Heart left ventricle (tissue), 16 donors: ENCODE measurements around the gene ZNF444. TPM values are rescaled to one million over a fixed set of nuclear protein-coding genes. Genes with fewer than 3 reads are reported as not detected.

Experiments used
- ATAC-seq, 4 donors: fragments of 200-7000 bp; cut with Tn5 transposase; one replicate each; pipeline ENCODE4 v1.9.1; 2020 to 2022; ENCODE audit warnings: moderate library complexity in 4 of 4, mild to moderate bottlenecking in 3 of 4, moderate number of reproducible peaks in 1 of 4
- DNase-seq, 5 donors: peaks; one replicate each; pipeline ENCODE4 v3.0.0-alpha.2; 2020
- H3K27ac ChIP-seq, 12 donors: fragments of 200-600 bp; sonication (generic) in 4 of 12; one replicate each; pipeline versions ENCODE4 v1.5.0 to v1.8.0; 2016 to 2022; ENCODE audit warnings: mild to moderate bottlenecking in 2 of 12
- H3K27me3 ChIP-seq, 9 donors: fragments of 200-600 bp; sonication (generic) in 2 of 9; one replicate each; pipeline versions ENCODE4 v1.5.1 to v1.8.0; 2016 to 2022; ENCODE audit warnings: mild to moderate bottlenecking in 3 of 9
- H3K36me3 ChIP-seq, 9 donors: fragments of 200-600 bp; sonication (generic) in 2 of 9; one replicate each; pipeline versions ENCODE4 v1.5.0 to v1.8.0; 2018 to 2022; ENCODE audit warnings: mild to moderate bottlenecking in 2 of 9
- H3K4me1 ChIP-seq, 12 donors: fragments of 200-600 bp; sonication (generic) in 4 of 12; one replicate each; pipeline versions ENCODE4 v1.5.0 to v1.8.0; 2016 to 2022; ENCODE audit warnings: mild to moderate bottlenecking in 3 of 12
- H3K4me3 ChIP-seq, 12 donors: fragments of 200-600 bp; sonication (generic) in 4 of 12; one replicate each; pipeline versions ENCODE4 v1.5.0 to v1.8.0; 2017 to 2022; ENCODE audit warnings: mild to moderate bottlenecking in 9 of 12, moderate library complexity in 4 of 12
- H3K9me3 ChIP-seq, 12 donors: fragments of 200-600 bp; sonication (generic) in 4 of 12; one replicate each; pipeline versions ENCODE4 v1.5.0 to v1.8.0; 2016 to 2022; ENCODE audit warnings: mild to moderate bottlenecking in 1 of 12
- POLR2A ChIP-seq, 2 donors: fragments of 450-650 bp; IDR thresholded peaks; one replicate each; pipeline ENCODE4 v1.6.1; 2017; ENCODE audit warnings: antibody characterized with exemption in 2 of 2, mild to moderate bottlenecking in 2 of 2, moderate library complexity in 2 of 2
- WGBS, 4 donors: extraction: QIAGEN DNeasy Blood & Tissue Kit in 2 of 4; methylation state at CpG; one replicate each; pipeline versions ENCODE4 v1.1.5 to v1.1.7; 2013 to 2018; 5-methylcytosine and 5-hydroxymethylcytosine counted together
- intact Hi-C, 10 donors: fragments of 100-400 bp; cut with DNase I; formaldehyde crosslinking; loops; one replicate each; pipeline versions ENCODE4 v1.11.1 to v1.14.2; 2022
- polyA plus RNA-seq, 2 donors: library from polyadenylated mRNA; stranded (reverse); fragments of 200-250 nt; gene quantifications; one replicate each; pipeline ENCODE4 v1.2.3, GENCODE V29; 2013
- total RNA-seq, 9 donors: library from RNA; depleted of rRNA in 2 of 9; stranded (reverse); fragments of >200 nt in 2 of 9; fragmentation: NEBNext Ultra II Directional in 3 of 9; extraction: Animal tissue kit (Norgen Biotek cat#: 25700) in 3 of 9; gene quantifications; one replicate each; pipeline versions ENCODE4 v1.1.0 to v1.2.4, GENCODE V29; 2016 to 2023
- TF ChIP-seq, protein P1 (sequence below), 12 donors: fragments of 200-600 bp; sonication (generic) in 4 of 12; IDR thresholded peaks; one replicate each; pipeline versions ENCODE4 v1.5.0 to v1.8.0; 2018 to 2022; ENCODE audit warnings: antibody characterized with exemption in 12 of 12, mild to moderate bottlenecking in 5 of 12
- donor health status: ischemic (EF 13 %, LVEDD 7.1; RV severe dilation, severe dysfunction).
- donor health status: healthy with polysubstance abuse.
- donor health status: DM: no; HTN: yes; CAD: no.
- donor health status: DM: no; HTN: no; CAD: no.
- donor health status: ischemic (EF 25% LVEDD 6.9; RV normal size, moderate dysfunction).
- donor health status: ischemic (EF 25% LVEDD 5.7; RV mildly dilated, moderate dysfunction).
- donor health status: healthy.
- donor health status: DM: yes; HTN: yes; CAD: no.
- donor health status: ischemic (EF 35%, LVEDD 5.7; RV mildly dilated, moderate dysfunction).
- donor health status: nonischemic (EF 11% LVEDD 7.7; RV severe dilation, severe dysfunction).
- donor health status: DM: yes; HTN: yes; CAD: no.
- donor health status: PGD.
- donor health status: ischemic (EF 29% LVEDD 5.4; RV normal size, mild dysfunction).
- donor health status: nonischemic (EF 23%, LVEDD 6.1; RV moderate dilation, normal function).

Gene ZNF444
- total and polyA plus RNA-seq, 11 donors = 14.8 to 35.8 (median 20.1) TPM

DNA sequence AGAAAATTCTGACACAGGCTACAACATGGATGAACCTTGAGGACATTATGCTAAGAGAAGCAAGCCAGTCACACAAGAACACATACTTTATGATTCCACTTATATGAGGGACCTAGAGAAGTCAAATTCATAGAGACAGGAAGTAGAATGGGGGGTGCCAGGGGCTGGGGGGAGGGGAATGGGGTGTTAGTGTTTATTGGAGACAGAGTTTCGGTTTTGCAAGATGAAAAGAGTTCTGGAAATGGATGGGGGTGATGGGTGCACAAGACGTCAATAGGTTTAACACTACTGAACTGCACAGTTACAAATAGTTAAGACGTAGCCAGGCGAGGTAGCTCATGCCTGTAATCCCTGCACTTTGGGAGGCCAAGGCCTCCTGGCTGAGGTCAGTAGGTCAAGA, 16.5 kb upstream of the ZNF444 start:
- no peak for ATAC-seq

DNA sequence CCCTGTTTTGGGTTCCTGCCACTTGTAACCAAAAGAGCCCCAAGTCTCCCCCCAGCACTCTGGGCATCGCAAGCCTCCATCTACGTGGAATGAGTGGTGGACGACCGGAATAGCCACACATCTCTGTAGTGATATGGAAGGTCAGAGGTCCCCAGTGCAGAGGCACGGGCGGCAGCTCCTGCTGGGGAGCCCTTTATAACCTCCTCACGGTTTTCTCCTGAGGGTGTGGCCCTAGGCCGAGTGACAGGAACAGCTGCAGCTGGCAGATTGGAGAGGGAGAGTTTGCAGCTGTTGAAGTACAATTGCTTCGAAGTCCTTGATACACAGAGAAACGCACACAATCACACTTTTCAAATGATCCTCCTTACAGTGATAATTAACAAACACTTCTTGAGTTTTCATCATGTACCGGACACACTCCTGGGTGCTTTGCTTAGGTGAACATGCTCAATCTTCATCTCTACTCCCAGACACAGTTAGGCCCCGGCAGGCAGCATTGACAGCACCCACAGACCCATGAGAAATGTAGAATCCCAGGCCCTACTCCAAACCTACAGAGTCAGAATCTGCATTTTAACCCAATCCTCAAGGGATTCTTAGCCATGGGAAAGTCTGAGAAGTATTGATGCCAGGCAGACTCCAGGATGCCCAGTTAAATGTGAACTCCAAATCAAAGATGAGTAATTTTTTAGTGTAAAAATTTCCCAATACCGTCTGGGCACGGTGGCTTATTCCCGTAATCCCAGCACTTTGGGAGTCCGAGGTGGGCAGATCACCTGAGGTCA, 15.1 kb upstream of the ZNF444 start:
- Histone ChIP-seq H3K4me3 (no peak overlapping the region), H3K9me3 (no peaks in the 10 kb centered on the region), H3K4me1 (peaks cover 0 to 7% (median 2%) of the 10 kb centered on the region in 12 donors), H3K27ac (no peak overlapping the region), H3K27me3 (no peaks in the 10 kb centered on the region), H3K36me3 (no peaks in the 10 kb centered on the region)
- no peak for TF ChIP-seq POLR2A (IDR thresholded peaks at IDR 0.05)
- intact Hi-C loops = no loop called here
- ATAC-seq (no peak), DNase-seq (peak in 1 of 5 donors; percentile 26)
- 59 to 67% (median 63%) methylated on average over 16 of the region's 16 CpGs for WGBS, 4 donors

More for the DNA sequence above, 16.5 kb upstream of the ZNF444 start:
- Histone ChIP-seq H3K27ac (no peak overlapping the region), H3K4me3 (no peak overlapping the region), H3K27me3 (no peaks in the 10 kb centered on the region), H3K4me1 (peaks cover 3 to 14% (median 9%) of the 10 kb centered on the region in 12 donors), H3K36me3 (no peaks in the 10 kb centered on the region), H3K9me3 (no peaks in the 10 kb centered on the region)
- 88 to 97% (median 94%) methylated on average over 4 of the region's 4 CpGs for WGBS, 4 donors
- TF ChIP-seq, protein P1, sequence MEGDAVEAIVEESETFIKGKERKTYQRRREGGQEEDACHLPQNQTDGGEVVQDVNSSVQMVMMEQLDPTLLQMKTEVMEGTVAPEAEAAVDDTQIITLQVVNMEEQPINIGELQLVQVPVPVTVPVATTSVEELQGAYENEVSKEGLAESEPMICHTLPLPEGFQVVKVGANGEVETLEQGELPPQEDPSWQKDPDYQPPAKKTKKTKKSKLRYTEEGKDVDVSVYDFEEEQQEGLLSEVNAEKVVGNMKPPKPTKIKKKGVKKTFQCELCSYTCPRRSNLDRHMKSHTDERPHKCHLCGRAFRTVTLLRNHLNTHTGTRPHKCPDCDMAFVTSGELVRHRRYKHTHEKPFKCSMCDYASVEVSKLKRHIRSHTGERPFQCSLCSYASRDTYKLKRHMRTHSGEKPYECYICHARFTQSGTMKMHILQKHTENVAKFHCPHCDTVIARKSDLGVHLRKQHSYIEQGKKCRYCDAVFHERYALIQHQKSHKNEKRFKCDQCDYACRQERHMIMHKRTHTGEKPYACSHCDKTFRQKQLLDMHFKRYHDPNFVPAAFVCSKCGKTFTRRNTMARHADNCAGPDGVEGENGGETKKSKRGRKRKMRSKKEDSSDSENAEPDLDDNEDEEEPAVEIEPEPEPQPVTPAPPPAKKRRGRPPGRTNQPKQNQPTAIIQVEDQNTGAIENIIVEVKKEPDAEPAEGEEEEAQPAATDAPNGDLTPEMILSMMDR (IDR thresholded peaks at IDR 0.05) = no peak
- no peak for TF ChIP-seq POLR2A (IDR thresholded peaks at IDR 0.05)
- intact Hi-C loops = loop anchor here in 2 of 10 donors (5.0 kb wide), 2 partner anchors 37 to 42 kb away; no protein-coding TSS in a partner anchor
- DNase-seq = no peak

DNA sequence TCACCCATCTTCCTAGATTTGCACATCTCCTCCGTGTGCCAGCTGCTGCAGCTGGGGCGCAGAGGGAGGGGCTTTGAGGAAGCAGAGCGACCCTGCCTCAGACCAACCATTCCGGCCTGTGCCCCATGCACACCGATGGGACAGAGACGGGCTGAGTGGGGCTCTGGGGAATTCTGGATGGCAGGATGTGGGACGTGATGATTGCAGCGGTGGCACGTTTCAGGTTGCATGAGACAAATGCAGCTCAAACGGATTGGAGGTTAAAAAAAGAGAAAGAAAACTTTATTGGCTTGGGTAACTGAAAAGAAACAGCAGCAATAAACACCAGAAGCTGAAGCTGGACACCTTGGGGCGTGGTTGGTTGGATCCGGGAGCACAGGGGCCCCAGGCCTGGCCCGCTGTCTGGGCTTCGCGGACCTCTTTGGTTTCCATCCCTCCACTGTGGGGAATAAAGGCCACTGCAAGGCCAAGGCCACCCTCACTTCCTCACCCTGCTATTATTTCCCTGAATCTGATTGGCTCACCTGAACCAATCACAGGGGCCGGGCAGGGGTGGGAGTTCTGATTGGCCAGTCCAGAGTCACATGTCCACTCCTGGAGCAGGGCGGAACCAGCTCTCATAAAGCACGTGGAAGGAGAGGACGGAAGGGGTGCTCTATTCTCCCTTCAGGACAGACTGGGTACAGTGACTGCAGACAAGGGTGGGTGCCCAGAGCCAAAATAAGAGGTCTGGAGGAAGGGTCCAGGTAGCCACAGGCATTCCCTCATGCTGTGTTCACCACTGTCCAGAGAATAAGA, 13.9 kb upstream of the ZNF444 start:
- DNase-seq = peak in 1 of 5 donors; percentile 11
- Histone ChIP-seq H3K27me3 (no peaks in the 10 kb centered on the region), H3K9me3 (no peaks in the 10 kb centered on the region), H3K4me1 (peaks cover 0 to 4% (median under 1%) of the 10 kb centered on the region in 12 donors), H3K36me3 (no peaks in the 10 kb centered on the region), H3K27ac (no peak overlapping the region), H3K4me3 (no peak overlapping the region)
- intact Hi-C loops = no loop called here
- no peak for ATAC-seq
- TF ChIP-seq, protein P1 (IDR thresholded peaks at IDR 0.05) = no peak
- TF ChIP-seq POLR2A (IDR thresholded peaks at IDR 0.05) = no peak
- WGBS, 4 donors = 83 to 91% (median 87%) methylated on average over 18 to 19 of the region's 19 CpGs

DNA sequence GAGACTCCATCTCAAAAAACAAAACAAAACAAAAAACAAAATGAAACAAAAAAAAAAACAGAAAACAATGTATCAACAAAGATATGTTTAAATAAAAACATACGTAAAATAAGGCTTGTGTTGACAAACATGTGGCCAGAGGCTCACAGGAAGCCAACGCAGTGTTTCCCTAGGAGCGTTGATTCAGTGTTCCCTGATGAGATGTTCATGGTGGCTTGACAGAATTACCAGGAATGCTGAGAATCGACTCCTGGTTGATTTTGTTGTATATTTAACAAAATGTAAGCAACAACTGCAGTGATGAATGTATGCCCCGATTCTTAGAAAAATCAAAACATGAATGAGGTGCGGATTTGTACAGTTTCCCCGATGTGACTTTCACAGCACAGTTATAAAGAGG, 11.1 kb upstream of the ZNF444 start:
- Histone ChIP-seq H3K36me3 (no peaks in the 10 kb centered on the region), H3K4me1 (peaks cover 0 to 9% (median 7%) of the 10 kb centered on the region in 12 donors), H3K4me3 (no peak overlapping the region), H3K27me3 (no peaks in the 10 kb centered on the region), H3K9me3 (no peaks in the 10 kb centered on the region), H3K27ac (no peak overlapping the region)
- no peak for DNase-seq
- no peak for ATAC-seq
- 85 to 86% (median 86%) methylated on average over 7 of the region's 7 CpGs for WGBS, 4 donors
- intact Hi-C loops = no loop called here
- TF ChIP-seq, protein P1 (IDR thresholded peaks at IDR 0.05) = no peak
- TF ChIP-seq POLR2A (IDR thresholded peaks at IDR 0.05) = no peak
